K562 (cell line): Measurements from ENCODE around the gene CALD1. TPM values are rescaled to one million over a fixed set of nuclear protein-coding genes. Genes with fewer than 3 reads are reported as not detected.

ENCODE experiments used
- ATAC-seq: fragments of 200-7000 bp; cut with Tn5 transposase; 3 replicates; pipeline ENCODE4 v1.9.1; 2020; ENCODE audit warnings: moderate library complexity
- BruUV-seq: library from RNA; stranded (reverse); fragments of 400-500 nt; replicated peaks from 2 replicates; lab custom pipeline; 2021; lab: Mats Ljungman, UMichigan
- CTCF ChIA-PET: fragments of 300-600 bp; formaldehyde crosslinking; extraction: SDS; loops from one replicate; lab custom pipeline; 2021; ENCODE audit warnings: low intra/inter-chr PET ratio; lab: Yijun Ruan, JAX
- POLR2A ChIA-PET: fragments of 300-600, 350-650 bp; sonication (Branson Sonifier 250); formaldehyde crosslinking; extraction: SDS; loops from one replicate; lab custom pipeline; 2021; ENCODE audit warnings: antibody characterized with exemption, inconsistent platforms; lab: Yijun Ruan, JAX
- DNase-seq, 4 experiments: peaks; one replicate each; pipeline versions ENCODE4 v3.0.0 to v3.0.0-alpha.2; 2011 to 2018; ENCODE audit warnings: low spot score in 3 of 4, mixed read lengths in 3 of 4; ENCODE audit errors: extremely low read depth in 1 of 4
- FAIRE-seq: peaks from 2 replicates; lab custom pipeline; 2011; peaks lifted over from hg19 to GRCh38; lab: Jason Lieb, UNC
- H2AFZ ChIP-seq: 2 replicates; pipeline ENCODE4 v1.6.0; 2011; ENCODE audit warnings: low read depth, low read length, control low read depth, inconsistent platforms
- H3K27ac ChIP-seq: fragments of 200-600 bp; 3 replicates; pipeline ENCODE4 v1.8.0; 2011; ENCODE audit warnings: low read depth, mild to moderate bottlenecking, control low read depth, inconsistent platforms, low read length, moderate library complexity, mixed read lengths; ENCODE audit errors: extremely low read depth
- H3K27me3 ChIP-seq, 2 experiments: fragments of 300-600 bp in 1 of 2; 2 replicates in 1 of 2; 3 replicates in 1 of 2; pipeline versions ENCODE4 v1.6.0 to v1.8.0; 2011; ENCODE audit warnings: inconsistent platforms in 2 of 2, low read length in 2 of 2, mild to moderate bottlenecking in 1 of 2, mixed read lengths in 1 of 2, moderate library complexity in 1 of 2; ENCODE audit not compliant: control insufficient read depth in 2 of 2, insufficient read depth in 2 of 2
- H3K36me3 ChIP-seq: fragments of 300-600 bp; 3 replicates; pipeline ENCODE4 v1.8.0; 2011; ENCODE audit warnings: mild to moderate bottlenecking, low read length, inconsistent platforms; ENCODE audit not compliant: control insufficient read depth, insufficient read depth
- H3K4me1 ChIP-seq, 2 experiments: fragments of 200-600 bp in 1 of 2; replicated peaks in 1 of 2; 2 replicates in 1 of 2; 3 replicates in 1 of 2; pipeline versions ENCODE4 v1.5.1 to v1.8.0; 2011; ENCODE audit warnings: inconsistent platforms in 2 of 2, low read length in 2 of 2, mild to moderate bottlenecking in 1 of 2, mixed read lengths in 1 of 2, moderate library complexity in 1 of 2; ENCODE audit not compliant: control insufficient read depth in 2 of 2, insufficient read depth in 2 of 2
- H3K4me2 ChIP-seq: 2 replicates; pipeline ENCODE4 v1.6.1; 2011; ENCODE audit warnings: low read length, control low read depth, inconsistent platforms, mixed read lengths; ENCODE audit not compliant: insufficient read depth
- H3K4me3 ChIP-seq: fragments of 200-600 bp; sonication (generic), shearing (Covaris generic); 2 replicates; pipeline ENCODE4 v1.5.1; 2016; ENCODE audit warnings: control low read depth, inconsistent platforms
- H3K79me2 ChIP-seq: fragments of 200-600 bp; 3 replicates; pipeline ENCODE4 v1.8.0; 2011; ENCODE audit warnings: low read length, inconsistent platforms; ENCODE audit not compliant: control insufficient read depth, insufficient read depth
- H3K9ac ChIP-seq, 2 experiments: 2 replicates each; pipeline versions ENCODE4 v1.6.0 to v1.6.1; 2011; ENCODE audit warnings: low read depth in 2 of 2, low read length in 2 of 2, control low read depth in 1 of 2, inconsistent platforms in 1 of 2, mild to moderate bottlenecking in 1 of 2, mixed read lengths in 1 of 2; ENCODE audit not compliant: insufficient read depth in 1 of 2
- H3K9me1 ChIP-seq: one replicate; pipeline ENCODE4 v1.6.0; 2011; ENCODE audit warnings: inconsistent platforms, mild to moderate bottlenecking, low read length, moderate library complexity; ENCODE audit not compliant: control insufficient read depth, insufficient read depth
- H3K9me3 ChIP-seq: replicated peaks from 2 replicates; pipeline ENCODE4 v1.5.1; 2011; ENCODE audit warnings: low read depth, low read length, inconsistent platforms; ENCODE audit not compliant: control insufficient read depth, insufficient read depth
- H4K20me1 ChIP-seq: replicated peaks from 2 replicates; pipeline ENCODE4 v1.6.1; 2011; ENCODE audit warnings: low read length, inconsistent platforms, mixed read lengths; ENCODE audit not compliant: control insufficient read depth, insufficient read depth
- CEBPB ChIP-seq: fragments of 450-650 bp; IDR thresholded peaks from 2 replicates; pipeline ENCODE4 v1.6.1; 2016; ENCODE audit warnings: missing genetic modification characterization, missing compliant biosample characterization
- DIDO1 ChIP-seq: fragments of 450-650 bp; IDR thresholded peaks from 2 replicates; pipeline ENCODE4 v1.6.1; 2016; ENCODE audit warnings: low read depth, missing biosample characterization, missing genetic modification characterization
- JUND ChIP-seq, 2 experiments: IDR thresholded peaks; 2 replicates in 1 of 2; 3 replicates in 1 of 2; pipeline ENCODE4 v1.6.1; 2011; ENCODE audit warnings: borderline replicate concordance in 2 of 2, low read depth in 2 of 2, low read length in 2 of 2, improper control_type of control experiment in 1 of 2, missing biosample characterization in 1 of 2, missing genetic modification characterization in 1 of 2, missing genetic modification reagents in 1 of 2
- WGBS: fragments of 100-300 bp; shearing (Covaris generic); methylation state at CpG from one replicate; pipeline ENCODE4 v1.1.6; 2016; ENCODE audit warnings: low coverage, mixed read lengths; ENCODE audit not compliant: insufficient coverage; ENCODE audit errors: missing lambda C conversion rate; 5-methylcytosine and 5-hydroxymethylcytosine counted together
- in situ Hi-C: fragments of 300-500 bp; cut with MboI; formaldehyde crosslinking; loops from 4 replicates; pipeline ENCODE4 v1.15.0; 2018; ENCODE audit warnings: inconsistent platforms, mixed read lengths
- intact Hi-C: fragments of 100-400 bp; cut with micrococcal nuclease; formaldehyde crosslinking; loops from 2 replicates; pipeline ENCODE4 v1.14.2; 2022
- polyA plus RNA-seq, 8 experiments: library from polyadenylated mRNA; depleted of rRNA in 4 of 8; stranded (reverse) in 5 of 8; unstranded in 3 of 8; fragments of >200 nt; fragmentation: Nextera tagmentation in 2 of 8; fragmentation: Illumina TruSeq in 1 of 8; extraction: Ambion mirVana in 2 of 8; extraction: Trizol in 1 of 8; gene quantifications; 2 replicates each; pipeline versions ENCODE4 v1.2.1 to v1.2.3, GENCODE V29; 2011 to 2014; ENCODE audit warnings: inconsistent platforms in 1 of 8, missing spikeins in 1 of 8
- total RNA-seq, 7 experiments: library from RNA; depleted of rRNA in 6 of 7; stranded (reverse); fragments of >200 nt in 6 of 7; fragmentation: Illumina TruSeq in 2 of 7; extraction: Trizol in 2 of 7; gene quantifications; 2 replicates each; pipeline versions ENCODE4 v1.2.1 to v1.2.3, GENCODE V29; 2011 to 2021; ENCODE audit warnings: low replicate concordance in 1 of 7

The CALD1 gene
- total and polyA plus RNA-seq, 9 of the 15 experiments (the other 6 are each of a cell fraction or from before 2014, with no cell fraction given), result 0.40 TPM; not detected in 8

DNA sequence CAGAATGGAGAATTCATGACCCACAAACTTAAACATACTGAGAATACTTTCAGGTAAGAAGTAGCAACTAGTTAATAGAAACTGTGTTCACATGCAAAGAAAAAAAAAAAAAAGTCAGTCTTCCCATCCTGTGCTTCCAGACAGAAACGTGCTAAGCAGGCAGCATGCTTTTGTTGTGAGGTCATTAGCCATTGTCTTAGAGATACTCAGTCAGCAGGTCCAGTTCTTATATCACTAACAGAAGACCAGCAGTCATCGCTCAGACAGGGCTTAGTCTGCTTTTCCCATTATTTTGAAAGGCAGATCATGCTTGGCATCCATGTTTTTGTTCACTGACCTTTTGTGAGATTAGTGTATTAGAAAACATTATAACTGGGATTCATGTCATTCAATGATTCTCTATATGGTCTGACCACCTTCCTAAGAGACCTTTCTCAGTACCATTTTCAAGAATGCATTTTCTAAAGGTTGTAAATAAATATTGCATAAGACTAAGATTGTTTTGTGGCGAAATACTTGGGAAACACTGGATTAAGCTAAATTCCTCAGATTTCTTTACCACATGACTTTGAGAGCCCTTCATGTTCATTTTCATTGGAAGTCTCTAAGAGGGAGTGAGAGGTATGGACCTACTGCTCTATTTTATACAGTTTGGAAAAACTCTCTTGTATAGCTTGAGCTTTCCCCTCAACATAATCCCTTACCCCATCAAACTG lies 161.9 kb downstream of the CALD1 start:
- Histone ChIP-seq H3K27ac (no peak overlapping the region), H2AFZ (no peak overlapping the region), H3K9me3 (no peaks in the 10 kb centered on the region), H3K9ac (no peak overlapping the region), H3K36me3 (no peaks in the 10 kb centered on the region), H4K20me1 (no peaks in the 10 kb centered on the region), H3K9me1 (no peaks in the 10 kb centered on the region), H3K4me1 (no peaks in the 10 kb centered on the region), H3K4me3 (no peak overlapping the region), H3K4me2 (no peak overlapping the region), H3K27me3 (peaks cover 14 to 16% of the 10 kb centered on the region in 2 experiments; a peak in 4 of 5 replicates), H3K79me2 (no peaks in the 10 kb centered on the region)
- BruUV-seq, result no TSS peak
- WGBS, result 1% methylated on average over 3 of the region's 3 CpGs
- DNase-seq, result no peak
- FAIRE-seq, result no peak
- ChIA-PET POLR2A (interaction anchor here (0.9 to 1.5 kb wide), 2 partner anchors 8 to 9 kb away, joined by 3 read pairs; no protein-coding TSS in a partner anchor), CTCF (interaction anchor here (1.1 kb wide), 1 partner anchor 308 kb away, joined by 3 read pairs; no protein-coding TSS in a partner anchor)
- ATAC-seq, result no peak
- in situ Hi-C loops, result loop anchor here (10.0 kb wide), 1 partner anchor 497 kb away; no protein-coding TSS in a partner anchor
- intact Hi-C loops, result loop anchor here (5.0 to 10.0 kb wide), 3 partner anchors 64 to 427 kb away; no protein-coding TSS in a partner anchor
- TF ChIP-seq JUND (IDR thresholded peaks at IDR 0.05; ENCODE audit: borderline replicate concordance, low read depth, low read length) (no peak), JUND (tag; IDR thresholded peaks at IDR 0.05; ENCODE audit: borderline replicate concordance, low read depth, low read length) (peak; percentile 40; the same call in 1 of the 3 replicates), DIDO1 (tag) (no peak), CEBPB (tag) (peak; percentile 40)
